ENCODE data around the gene CMTM1.

CMTM1 gene

GRCh38 chr16:66520406-66521170, 45.7 kb upstream of the CMTM1 start:
- DNase-seq: no peak
- Histone ChIP-seq H3K27ac (no peak overlapping the region), H3K27me3 (ENCODE audit: insufficient read depth, low read depth, severe bottlenecking) (no peaks in the 10 kb centered on the region), H3K4me3 (ENCODE audit: low read depth, low read length) (no peak overlapping the region), H3K36me3 (no peaks in the 10 kb centered on the region), H3K9me3 (ENCODE audit: severe bottlenecking) (no peaks in the 10 kb centered on the region)
- TF ChIP-seq CTCF (IDR thresholded peaks at IDR 0.05; ENCODE audit: low read depth, low read length): no peak

DNA sequence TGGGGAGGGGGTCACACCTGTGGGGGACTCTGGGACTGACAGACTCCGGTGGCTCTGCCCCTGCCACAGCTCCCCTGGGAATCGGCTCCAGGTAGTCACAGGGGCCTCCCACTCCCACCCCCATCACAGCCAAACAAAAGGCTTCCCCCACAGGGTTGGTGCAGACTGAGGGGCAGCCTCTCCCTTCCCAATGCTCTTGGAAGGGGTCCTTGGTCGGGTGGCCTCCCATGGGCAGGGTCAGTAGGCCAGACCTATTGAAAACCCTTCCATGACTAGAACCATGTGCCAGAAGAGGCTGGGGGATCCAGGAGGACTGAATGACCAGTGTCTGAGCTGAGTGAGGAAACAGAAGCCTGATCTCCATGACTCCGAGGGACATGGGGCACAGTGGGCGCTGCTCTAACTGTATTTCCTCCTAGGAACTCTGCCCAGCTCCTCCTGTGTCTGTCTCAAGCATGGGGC, 45.0 kb upstream of the CMTM1 start:
- Histone ChIP-seq H3K9me3 (ENCODE audit: severe bottlenecking) (no peaks in the 10 kb centered on the region), H3K4me3 (ENCODE audit: low read depth, low read length) (no peak overlapping the region), H3K27ac (no peak overlapping the region), H3K36me3 (no peaks in the 10 kb centered on the region), H3K27me3 (ENCODE audit: insufficient read depth, low read depth, severe bottlenecking) (no peaks in the 10 kb centered on the region)
- no peak for DNase-seq
- TF ChIP-seq CTCF (IDR thresholded peaks at IDR 0.05; ENCODE audit: low read depth, low read length): no peak

DNA sequence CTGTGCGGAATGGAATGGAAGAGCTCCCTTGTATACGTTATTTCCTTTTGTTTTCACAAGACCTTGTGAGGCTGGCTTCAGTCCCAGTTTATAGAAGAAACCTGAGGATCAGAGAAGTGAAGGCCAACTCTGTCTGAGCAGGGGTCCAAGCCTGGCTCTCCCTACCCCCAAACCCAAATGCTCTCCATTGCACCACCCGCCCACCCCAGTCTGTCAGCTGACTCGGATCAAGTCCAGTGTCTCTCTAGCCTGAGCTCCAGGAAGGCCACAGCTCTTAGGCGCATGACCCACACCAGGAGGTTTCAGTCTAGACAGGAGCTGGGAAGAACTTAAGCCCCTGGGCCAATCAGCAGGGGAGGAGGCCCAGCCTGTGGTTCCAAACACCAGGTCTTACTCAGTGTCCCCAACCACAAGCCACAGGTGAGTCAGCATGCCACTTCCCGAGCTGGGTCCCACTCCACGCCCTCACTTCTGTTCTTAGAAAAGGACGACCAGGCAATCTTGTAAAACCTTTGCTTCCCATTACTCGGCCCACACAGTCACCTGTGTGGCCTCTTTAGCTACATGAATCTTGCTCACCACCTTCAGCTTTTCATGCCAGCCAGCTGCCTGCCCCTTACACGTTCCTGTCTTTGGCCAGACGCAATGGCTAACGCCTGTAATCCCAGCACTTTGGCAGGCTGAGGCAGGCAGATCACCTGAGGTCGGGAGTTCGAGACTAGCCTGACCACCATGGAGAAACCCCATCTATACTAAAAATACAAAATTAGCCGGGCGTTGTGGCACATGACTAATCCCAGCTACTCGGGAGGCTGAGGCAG, 44.1 kb upstream of the CMTM1 start:
- H3K27me3 ChIP-seq (ENCODE audit: insufficient read depth, low read depth, severe bottlenecking): no peaks in the 10 kb centered on the region
- H3K4me3 ChIP-seq (ENCODE audit: low read depth, low read length): no peak overlapping the region
- no peak for DNase-seq
- H3K27ac ChIP-seq: no peak overlapping the region
- H3K9me3 ChIP-seq (ENCODE audit: severe bottlenecking): no peaks in the 10 kb centered on the region
- no peaks in the 10 kb centered on the region for H3K36me3 ChIP-seq
- no peak for TF ChIP-seq CTCF (IDR thresholded peaks at IDR 0.05; ENCODE audit: low read depth, low read length)

DNA sequence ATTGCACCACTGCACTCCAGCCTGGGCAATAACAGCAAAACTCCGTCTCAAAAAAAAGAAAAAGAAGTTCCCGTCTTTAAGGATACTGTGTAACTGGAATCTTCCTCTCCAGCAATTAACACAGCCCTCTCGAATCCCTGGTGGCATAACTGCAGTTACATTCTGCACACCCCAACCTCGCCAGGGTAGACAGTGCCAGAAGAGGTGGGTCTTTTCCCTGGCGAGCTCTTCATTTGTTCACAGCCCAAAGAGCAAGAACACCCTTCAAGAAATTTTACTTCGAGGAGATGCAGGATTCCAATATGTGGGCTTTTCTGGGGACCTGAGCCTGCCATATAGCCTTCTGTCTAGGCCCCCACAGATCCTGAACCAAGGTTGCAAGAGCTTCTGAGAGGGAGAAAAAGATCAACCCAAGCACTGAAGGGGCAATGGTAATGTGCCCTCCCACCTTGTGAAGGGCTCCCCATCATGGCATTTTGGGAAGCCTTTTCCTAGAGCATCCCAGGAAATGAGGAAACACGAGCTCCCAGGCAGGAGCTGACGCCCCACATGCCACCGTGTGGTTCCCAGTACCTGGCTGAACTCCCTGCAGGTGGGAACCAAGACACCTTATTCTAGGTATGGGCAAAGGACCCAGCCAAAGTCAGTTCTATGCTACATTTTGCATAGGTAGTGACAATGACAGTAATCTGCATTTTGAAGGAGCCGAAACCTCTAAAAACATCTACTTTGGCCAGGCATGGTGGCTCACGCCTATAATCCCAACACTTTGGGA, 43.2 kb upstream of the CMTM1 start:
- Histone ChIP-seq H3K4me3 (ENCODE audit: low read depth, low read length) (no peak overlapping the region), H3K27ac (no peak overlapping the region), H3K36me3 (no peaks in the 10 kb centered on the region), H3K9me3 (ENCODE audit: severe bottlenecking) (no peaks in the 10 kb centered on the region), H3K27me3 (ENCODE audit: insufficient read depth, low read depth, severe bottlenecking) (no peaks in the 10 kb centered on the region)
- TF ChIP-seq CTCF (IDR thresholded peaks at IDR 0.05; ENCODE audit: low read depth, low read length): no peak
- no peak for DNase-seq

DNA sequence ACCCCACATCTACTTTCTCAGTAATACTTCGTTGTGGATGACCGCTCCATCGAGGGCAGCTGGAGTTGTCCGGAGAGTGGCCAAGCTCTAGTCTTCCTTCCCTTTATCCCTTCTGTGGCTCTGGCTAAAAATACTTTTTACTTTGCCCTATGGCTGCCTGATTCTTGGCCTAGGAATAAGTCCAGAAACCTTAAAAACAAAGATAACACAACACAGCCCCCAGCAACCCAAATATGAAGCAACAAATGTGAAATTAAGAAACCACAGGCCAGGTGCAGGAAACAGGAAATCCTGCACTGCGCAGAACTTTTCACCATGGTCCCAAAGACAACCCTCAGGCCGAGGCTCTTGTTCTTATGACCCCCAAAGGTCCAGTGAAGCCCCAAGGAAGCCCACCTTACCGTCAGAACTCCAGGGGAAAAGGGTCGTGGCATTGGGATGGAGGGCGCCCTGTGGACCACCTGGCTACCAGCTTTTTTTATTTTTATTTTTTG, 42.3 kb upstream of the CMTM1 start:
- no peak for TF ChIP-seq CTCF (IDR thresholded peaks at IDR 0.05; ENCODE audit: low read depth, low read length)
- Histone ChIP-seq H3K27me3 (ENCODE audit: insufficient read depth, low read depth, severe bottlenecking) (no peaks in the 10 kb centered on the region), H3K4me3 (ENCODE audit: low read depth, low read length) (no peak overlapping the region), H3K9me3 (ENCODE audit: severe bottlenecking) (no peaks in the 10 kb centered on the region), H3K27ac (no peak overlapping the region), H3K36me3 (no peaks in the 10 kb centered on the region; the same call in 1 of the 2 replicates)
- DNase-seq: no peak
